GM19467 (cell line): Measurements from ENCODE around the gene DAZAP2.

ENCODE experiments used
- ATAC-seq: cut with Tn5 transposase; IDR thresholded peaks from one replicate; pipeline ENCODE4 v1.9.1; 2021; ENCODE audit warnings: mild to moderate bottlenecking, moderate library complexity; ENCODE audit not compliant: unreplicated experiment

DAZAP2 gene, protein sequence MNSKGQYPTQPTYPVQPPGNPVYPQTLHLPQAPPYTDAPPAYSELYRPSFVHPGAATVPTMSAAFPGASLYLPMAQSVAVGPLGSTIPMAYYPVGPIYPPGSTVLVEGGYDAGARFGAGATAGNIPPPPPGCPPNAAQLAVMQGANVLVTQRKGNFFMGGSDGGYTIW

DNA sequence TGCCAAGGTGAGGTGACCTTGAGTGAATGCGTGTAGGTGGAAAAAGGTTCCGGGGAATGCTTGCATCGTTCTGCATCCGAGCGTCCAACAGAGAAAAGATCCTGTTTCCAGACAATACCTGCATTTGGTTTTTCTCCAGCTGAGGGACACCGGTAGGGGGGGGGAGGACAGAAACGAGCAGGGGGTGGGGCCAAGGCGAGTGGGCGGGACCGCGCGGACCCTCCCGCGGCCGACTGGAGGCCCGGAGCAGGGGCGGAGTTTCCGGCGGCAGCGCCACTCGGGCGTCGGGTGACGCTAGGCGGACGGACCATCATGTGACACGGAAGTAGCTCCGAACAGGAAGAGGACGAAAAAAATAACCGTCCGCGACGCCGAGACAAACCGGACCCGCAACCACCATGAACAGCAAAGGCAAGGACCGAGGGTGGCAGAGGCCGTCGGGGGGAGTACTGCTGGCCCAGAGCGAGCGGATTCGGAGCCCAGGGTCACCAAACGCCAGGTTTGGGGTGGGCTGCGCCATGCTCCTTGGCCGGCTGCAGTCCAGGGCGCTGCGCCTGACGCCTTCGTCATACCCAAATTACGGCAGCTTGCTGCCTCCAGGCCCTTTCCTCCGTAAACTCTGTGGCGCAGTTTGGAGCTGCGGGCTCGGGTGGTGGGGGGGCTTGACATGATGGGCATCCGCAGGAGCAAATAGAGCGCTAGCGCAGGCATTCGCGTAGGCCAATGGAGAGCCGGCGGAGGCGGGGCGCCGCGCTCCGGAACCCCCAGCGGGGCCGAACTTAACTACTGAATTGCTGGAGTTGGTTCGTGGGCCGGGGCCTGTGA lies at the start of gene DAZAP2:
DAZAP2 (plus strand) TSS at position 317 of the 825 bp plus-strand sequence; CDS start at position 399, 82 bp downstream.
- peak; percentile 85 for ATAC-seq

DNA sequence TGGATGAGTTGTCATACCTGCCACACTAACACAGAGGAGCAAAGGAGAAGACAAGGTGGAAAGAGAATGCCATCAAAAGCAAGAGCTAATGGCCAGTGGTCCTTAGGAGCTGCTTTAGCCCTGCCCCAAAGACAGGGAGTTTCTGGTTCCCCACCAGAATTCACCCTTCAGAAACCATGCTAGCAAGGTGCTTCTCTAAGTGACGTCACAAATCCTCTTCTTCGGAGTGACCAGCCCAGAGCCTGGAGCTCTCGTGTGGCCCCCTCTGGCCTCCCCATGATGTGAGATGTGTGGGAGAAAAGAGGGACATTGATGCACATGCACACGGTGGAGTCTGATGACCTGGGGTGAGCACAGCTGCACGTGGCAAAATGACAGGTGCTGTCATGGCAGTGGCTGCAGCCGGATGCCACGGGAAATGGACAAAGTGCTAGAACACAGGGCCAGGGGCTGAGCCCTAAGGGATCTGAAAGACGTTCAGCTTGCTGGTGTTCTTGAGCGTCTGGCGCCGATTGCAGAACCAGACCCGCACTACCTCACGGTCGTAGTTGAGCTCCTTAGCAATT lies 48.8 kb upstream of the DAZAP2 start:
- ATAC-seq: no peak

DNA sequence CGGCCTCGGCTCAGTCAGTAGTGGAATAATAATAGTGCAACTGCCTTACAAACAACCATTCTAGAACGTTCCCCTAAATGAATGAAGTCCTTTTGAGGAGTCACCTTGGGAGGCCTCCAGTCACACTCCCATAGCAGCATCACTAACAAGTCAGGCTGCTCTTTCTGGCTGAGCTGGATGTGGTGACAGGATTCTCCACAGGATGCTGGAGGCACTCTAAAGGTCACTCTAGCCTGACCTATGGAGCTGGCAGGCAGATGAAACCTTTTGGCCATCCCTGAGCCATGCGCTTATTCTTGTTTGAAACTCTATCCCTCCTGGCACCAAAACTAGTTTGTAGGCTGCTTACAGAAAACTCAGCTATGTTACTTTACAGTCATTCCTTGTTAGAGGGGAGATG lies 47.8 kb upstream of the DAZAP2 start:
- no peak for ATAC-seq

DNA sequence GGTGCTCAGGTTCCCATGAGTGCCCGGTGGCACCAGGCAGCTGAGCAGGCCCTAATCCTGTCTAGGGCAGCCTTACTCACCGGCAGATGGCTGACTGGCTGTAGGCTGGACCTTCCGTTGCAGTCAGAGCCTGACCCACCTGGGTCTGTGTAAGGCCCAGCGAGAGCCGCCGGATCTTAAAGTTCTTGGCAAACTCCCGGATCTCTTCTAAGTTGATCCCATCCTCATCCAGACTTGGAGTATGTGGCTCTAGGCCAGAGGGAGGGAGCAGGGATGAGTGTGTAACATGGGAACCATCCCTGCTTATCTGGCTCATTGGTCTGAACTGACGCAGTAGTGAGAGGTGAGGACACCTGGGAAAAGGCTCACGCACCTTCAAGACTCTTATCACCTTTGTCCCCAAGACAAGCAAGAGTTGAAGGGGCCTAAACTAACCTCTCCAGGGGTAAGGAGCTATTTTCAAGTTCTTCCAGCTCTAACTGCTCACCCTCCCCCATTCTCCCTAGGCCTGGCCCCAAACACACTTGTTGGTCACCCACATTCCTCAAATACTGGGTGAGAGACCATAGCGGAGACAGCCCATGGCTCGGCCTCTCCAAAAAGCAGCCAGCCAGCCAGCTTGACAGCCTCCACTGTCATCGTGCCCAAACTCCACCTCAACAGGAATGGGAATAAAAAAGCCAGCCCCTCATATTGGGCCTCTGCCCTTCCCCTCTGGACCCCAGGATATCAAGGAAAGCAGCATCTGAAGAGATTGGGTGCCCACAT lies 46.9 kb upstream of the DAZAP2 start:
- no peak for ATAC-seq

DNA sequence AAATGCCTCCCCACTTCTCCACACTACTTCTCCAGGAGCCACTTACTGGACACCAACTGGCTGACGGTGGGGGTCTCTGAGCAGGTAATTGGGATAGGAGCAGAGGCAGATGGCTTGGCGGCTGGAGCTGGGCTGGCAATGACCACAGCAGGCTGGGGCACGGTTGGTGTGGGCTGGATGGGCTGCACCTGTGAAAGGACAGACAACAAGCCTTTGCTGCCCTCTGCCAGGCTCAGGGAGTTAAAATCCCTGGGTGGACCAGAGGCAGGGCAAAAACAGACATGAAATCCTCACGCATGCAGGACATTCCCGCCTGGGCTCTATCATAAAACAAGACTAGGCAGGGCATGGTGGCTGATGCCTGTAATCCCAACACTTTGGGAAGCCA lies 46.3 kb upstream of the DAZAP2 start:
- no peak for ATAC-seq

DNA sequence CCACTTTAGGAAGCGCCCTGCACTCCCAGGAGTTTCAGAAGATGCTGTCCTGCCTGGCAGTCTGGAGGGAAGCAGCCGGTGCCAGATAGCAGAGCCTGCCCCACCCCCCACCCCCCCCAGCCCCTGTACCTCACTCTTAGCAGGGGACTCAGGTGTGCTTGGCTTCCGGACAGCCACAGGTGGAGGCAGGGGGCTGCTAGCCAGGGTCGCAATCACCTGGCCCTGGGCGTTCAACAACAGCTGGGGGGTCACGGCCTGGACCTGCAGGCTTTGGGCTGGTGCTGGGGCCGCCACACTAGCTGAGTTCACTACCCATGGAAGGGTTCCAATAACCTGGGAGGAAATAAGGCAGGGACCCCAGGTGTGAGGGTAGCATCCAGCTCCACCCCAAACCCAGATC lies 42.8 kb upstream of the DAZAP2 start:
- ATAC-seq: no peak

DNA sequence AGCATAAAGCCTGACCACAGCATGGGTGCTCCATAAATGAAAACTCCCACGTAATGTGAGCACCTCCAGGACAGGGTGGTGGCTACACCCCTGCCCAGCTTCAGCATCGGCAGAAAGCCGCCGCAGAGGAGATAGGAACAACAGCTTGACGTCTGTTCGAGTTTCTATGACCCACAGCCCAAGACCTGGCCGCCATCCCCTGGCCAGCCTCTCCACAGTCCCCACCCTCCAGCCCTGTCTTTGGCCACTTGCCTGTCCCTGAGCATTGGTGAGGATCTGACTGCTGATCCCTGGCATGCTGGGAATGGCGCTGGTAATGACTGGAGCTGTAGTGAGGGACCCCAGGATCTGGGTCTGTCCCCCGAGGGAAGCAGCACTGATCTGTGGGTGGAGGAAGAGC lies 42.1 kb upstream of the DAZAP2 start:
- ATAC-seq: no peak

DNA sequence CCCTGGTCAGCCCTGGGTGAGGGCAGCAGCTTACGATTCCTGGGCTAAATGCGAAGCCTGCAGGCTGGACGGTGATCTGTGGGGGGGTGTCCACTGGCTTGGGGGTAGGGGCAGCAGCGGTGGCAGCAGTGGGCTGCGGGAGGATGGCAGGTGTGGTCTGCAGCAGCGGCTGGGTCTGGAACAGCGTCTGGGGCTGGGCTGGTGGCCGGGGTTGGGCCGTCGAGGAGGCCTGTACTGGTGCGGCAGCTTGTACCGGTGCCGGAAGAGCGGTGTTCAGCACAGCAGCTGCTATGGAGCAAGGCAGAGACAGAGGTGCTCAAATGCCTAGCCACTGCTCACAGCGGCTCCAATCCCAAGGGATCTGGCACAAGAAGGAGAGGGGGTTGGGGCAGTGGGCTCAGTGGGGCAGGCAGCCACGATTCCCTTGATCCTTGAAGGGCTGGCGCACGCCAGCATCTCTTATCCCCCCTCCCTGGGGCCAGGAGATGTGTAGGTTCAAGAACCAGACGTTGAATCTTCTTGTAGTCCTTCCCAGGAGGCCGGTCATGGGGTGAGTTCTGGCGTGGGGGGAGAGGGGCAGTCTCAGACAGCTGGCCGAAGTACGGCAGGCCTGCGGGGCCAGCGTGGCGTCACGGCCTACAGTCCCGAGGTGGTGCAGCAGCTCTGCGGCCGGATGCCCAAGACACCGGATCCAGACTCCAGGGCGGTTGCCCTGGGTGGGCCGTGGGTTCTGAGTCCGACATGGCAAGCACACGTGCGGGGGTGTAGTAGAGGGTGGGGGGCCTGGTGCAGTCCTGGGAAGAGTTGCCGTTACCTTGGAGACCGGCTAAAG lies 40.7 kb upstream of the DAZAP2 start:
- ATAC-seq: no peak

DNA sequence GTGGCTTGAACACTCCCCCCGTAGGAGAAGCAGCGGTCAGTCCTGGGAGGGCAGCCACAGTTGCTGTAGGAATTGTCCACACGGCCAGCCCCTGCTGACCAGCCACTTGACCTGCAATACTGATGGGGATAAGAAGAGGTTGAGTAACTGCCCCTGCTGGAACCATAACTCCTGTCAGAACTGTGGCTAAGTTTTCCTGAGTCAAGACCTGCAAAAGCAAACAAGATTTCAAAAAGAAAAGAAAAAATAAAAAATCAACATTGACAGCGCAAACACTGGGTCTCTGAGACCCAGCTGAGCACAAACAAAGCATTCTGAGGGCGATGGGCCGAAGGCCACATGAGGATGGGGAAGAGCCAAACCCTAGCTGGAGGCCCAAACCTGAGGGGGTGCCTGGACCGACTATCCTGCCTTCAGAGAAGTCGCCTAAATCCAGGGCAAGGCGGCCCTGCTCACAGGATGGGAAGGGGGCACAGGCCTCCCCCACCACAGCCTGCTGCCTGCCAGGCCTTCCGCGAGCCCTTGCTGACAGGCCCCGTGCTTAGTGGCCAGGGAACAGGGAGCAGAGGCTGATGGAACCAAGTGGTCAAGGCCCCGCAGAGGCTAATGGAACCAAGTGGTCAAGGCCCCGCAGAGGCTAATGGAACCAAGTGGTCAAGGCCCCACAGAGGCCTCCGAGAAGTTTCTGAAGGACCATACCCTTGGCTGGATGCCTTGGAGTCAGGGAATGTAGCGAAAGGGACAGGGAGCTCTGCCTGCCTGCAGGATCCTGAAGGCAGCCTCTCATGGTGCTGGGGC lies 39.9 kb upstream of the DAZAP2 start:
- ATAC-seq: no peak

DNA sequence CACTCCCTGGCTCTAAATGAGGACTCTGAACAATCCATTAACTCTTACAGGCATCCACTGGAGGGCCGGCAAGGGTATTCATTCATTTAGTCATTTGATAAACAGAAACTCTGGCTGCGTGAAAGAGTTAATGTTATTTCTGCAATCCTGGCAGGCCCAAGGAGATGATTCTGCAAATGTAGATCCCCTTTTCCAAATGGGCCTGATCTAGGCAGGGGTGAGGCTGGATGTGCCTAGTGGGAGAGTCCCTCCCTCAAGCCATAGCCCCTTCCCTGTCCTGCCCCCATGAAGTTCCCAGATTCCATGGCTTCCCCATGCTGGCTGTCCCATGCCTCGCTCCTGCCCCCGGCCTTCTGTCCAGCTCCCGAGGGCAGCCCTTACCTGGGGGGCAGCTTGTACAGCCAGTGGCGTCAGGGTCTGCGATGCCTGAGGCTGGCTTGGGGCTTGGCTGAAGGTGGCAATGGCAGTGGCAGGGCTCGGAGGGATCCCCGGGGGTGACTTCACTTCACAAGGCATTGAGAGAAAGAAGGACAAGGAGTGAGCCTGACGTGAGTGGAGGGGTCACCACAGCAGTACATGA lies 39.2 kb upstream of the DAZAP2 start:
- no peak for ATAC-seq

DNA sequence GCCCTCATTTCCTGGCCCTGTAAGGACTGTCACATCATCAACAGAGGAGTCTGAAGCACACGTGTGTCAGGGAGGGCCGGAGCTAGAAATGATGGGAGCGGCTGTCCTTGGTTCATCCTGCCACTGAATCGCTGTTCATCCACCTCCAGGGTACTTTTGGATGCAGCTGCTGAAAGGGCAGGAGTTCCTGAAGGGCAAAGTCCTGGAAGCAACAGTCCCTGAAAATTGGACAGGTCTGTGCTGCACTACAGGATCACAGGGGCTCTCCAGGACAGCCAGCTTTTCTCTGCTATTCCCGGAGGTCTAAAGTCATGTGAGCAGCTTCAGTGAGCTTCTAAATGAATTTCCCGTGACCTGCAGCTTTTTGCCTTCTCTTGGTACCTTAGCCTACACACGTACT lies 38.5 kb upstream of the DAZAP2 start:
- no peak for ATAC-seq

DNA sequence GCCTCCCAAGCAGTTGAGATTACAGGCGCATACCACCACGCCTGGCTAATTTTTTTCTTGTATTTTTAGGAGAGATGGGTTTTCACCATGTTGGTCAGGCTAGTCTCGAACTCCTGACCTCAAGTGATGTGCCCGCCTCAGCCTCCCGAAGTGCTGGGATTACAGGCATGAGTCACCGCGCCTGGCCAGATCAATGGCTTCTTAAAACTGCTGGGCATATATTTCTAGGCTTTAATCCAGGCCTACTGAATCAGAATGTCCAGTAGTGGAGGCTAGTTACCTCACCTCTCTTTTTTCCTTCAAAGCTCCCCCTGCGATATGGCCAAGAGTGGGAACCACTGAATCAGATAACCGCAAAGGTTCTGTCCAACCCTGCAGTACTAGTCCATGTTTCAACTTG lies 37.8 kb upstream of the DAZAP2 start:
- no peak for ATAC-seq

DNA sequence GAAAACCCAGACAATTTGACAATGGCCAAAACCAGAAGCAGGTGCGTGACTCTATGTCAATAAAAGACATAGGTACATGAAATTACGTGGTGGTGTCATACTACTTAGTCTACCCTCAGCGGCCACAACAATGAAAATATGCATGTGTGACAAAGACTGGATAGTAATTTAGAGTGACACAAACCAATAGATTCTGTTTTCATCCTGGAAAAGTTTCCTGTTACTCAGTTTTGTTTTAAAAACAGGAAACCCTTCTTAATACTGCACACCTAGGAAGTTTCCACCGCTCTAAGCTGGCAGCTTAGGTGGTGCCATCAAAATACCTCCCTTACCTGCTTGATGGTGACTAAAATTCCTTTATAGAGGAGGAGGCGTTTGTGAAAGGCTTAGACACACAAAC lies 35.9 kb upstream of the DAZAP2 start:
- no peak for ATAC-seq

DNA sequence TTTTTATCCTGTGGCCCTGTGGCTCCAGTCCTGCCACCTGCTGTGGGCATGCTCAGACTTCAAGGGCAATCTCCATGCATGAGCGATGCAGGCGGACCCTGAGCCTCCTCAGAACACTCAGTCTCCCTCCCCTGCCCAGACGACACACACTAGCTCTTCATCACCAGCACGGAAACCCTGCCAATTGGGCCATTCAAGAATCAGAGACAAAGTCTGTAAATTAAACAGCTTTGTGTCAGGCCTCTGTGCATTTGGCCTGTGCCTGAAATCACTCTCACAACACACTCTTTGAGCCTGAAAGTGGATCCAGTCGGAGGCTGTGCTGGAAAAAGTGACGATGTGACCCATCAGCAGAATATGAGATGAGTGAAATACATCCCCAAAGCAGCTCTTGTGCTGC lies 33.3 kb upstream of the DAZAP2 start:
- no peak for ATAC-seq

DNA sequence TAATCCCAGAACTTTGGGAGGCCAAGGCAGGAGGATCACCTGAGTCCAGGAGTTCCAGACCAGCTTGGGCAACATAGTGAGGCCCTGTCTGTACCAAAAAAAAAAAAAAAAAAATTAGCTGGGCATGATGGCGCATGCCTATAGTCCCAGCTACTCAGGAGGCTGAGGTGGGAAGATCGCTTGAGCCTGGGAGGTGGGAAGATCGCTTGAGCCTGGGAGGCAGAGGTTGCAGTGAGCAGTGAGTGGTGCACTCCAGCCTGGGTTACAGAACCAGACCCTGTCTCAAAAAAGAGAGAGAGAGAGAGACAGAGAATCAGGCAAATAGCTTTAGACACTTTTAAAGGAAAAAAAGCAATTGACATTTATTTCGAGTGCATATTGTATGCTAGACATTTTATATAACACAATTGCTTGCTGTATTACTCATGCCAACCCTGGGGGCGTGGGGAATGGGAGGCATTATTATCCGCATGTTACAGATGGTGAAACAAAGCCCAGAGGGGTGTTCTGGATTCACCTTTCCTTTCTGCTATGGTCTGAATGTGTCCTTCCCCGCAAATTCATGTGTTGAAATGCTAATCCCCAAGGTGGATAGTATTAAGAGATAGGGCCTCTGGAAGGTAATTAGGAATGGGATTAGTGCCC lies 30.5 kb upstream of the DAZAP2 start:
- no peak for ATAC-seq

DNA sequence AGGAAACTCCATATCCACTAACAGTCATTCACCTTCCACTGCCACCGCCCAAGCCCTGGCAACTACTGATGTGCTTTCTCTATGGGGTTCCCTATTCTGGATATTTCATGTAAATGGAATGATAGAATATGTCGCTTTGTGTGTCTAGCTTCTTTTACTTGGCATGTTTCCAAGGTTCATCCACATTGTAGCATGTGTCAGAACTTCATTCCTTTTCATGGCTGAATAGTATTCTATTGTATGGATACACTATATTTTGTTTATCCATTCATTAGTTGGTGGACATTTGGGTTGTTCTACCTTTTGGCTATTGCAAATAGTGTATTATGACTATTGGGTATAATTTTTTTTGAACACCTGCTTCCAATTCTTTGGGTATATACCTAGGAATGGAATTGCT lies 29.4 kb upstream of the DAZAP2 start:
- no peak for ATAC-seq

DNA sequence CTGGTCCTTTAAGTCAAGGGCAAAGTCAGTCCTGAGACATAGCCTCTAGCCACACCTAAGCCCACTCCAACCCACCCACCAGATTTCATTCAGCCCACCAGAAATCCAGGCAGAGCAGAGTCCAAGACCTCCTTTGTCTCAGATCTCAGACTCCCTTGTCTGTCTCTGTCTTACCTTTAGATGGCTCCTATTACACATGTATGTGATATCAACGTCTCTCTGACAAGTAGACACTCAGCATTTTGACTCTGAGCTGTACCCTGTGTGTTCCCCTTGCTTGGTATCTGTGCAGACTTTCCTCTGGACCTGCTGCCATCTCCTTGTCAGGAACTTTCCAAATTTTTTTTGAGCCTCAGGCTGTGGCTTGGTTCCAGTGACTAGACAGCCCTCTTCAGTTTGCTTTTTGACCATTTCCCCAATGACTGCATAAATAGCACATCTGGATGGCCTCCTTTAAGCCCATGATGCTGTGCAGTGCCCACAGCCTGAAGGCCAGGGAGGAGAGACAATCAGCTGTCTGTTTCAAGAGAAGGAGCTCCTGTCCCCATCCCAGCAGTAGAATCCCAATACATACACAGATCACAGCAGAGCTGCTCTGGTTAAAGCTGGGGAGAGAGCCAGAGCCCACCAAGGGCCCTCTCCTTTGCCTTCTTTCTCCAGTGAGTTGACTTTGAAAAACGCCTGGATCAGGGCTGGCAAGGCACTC lies 27.8 kb upstream of the DAZAP2 start:
- ATAC-seq: no peak

DNA sequence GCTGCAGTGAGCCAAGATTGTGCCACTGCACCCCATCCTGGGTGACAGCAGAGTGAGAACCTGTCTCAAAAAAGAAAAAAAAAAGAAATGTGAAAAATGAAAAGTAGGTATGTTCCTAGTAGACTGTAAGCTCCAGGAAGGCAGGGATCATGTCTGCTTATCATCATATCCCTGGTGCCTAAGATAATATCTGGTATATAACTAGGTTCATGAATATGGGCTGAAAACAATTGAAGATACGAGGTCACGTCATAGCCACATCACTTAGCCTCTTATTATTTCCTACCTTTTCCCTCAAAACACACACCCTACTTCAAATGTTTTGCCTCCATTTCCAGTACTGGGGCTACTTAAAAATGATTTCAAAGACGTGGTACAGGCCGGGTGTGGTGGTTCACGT lies 23.7 kb upstream of the DAZAP2 start:
- ATAC-seq: no peak

DNA sequence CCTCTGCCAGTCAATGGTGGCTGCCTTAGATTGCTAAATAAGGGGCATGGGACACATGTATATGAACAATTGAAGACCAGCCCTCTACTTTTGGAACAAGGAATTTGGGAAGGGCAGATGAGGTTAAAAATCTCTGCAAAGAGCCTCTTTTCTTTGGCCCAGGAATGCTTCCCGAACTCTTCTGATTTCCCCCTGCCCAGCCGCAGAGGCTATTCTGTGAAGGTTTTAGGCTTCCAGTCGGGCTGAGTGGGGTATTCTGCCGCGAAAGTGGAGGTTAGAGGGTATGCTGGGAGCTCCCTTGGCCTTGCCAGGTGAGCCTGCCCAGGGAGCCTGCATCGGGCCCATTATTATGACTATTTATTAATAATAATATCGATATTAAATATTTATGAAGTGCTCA lies 22.0 kb upstream of the DAZAP2 start:
- no peak for ATAC-seq
